GM19035 (cell line): ENCODE measurements around the gene HMX1.

ENCODE experiments used
- ATAC-seq: cut with Tn5 transposase; IDR thresholded peaks from one replicate; pipeline ENCODE4 v1.9.1; 2021; ENCODE audit not compliant: unreplicated experiment

HMX1 gene

DNA sequence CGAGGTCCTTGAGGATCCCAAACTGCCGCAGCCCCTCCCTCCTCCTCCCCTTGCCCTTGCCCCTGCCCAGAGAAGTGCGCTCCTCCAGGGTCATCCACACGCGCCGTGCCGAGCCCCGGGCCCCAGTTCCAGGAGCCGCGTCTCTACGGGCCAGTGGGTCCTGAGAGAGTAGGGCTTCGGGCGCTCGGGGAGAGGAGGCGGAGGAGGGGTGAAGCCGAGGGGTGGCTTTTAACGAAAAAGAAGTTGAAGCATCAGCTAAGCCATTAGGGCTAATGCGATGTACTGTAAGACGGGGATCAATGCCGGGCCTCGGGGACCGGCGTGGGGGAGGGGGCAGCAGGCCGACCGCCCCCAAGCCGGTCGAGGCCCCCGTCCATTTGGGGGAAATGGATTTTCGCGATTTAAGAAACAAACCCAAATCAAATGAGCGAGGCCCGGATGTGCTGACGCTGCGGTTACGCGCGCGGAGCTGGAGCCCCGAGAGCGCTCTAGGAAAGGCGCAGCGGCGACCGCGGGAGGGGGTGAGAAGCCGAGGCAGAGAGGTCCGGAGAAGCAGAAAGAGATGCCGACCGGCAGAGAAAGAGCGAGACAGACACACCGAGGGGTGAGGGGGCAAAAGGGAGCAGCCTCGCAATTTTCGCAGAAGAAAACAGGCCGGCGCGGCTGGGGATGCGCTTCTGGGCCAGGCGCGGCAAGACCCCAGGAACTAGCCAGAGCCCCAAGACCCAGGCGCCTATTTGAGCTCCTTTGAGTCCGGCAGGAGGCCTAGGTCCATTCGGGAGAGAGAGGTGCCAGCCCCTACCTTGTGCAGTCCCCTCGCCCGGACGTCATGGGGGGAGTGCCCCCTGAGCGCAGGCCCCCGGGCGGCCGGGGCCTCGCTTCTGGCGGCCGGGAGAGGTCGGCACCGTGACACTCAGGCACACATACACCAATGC lies 13.6 kb downstream of the HMX1 start:
- no peak for ATAC-seq

DNA sequence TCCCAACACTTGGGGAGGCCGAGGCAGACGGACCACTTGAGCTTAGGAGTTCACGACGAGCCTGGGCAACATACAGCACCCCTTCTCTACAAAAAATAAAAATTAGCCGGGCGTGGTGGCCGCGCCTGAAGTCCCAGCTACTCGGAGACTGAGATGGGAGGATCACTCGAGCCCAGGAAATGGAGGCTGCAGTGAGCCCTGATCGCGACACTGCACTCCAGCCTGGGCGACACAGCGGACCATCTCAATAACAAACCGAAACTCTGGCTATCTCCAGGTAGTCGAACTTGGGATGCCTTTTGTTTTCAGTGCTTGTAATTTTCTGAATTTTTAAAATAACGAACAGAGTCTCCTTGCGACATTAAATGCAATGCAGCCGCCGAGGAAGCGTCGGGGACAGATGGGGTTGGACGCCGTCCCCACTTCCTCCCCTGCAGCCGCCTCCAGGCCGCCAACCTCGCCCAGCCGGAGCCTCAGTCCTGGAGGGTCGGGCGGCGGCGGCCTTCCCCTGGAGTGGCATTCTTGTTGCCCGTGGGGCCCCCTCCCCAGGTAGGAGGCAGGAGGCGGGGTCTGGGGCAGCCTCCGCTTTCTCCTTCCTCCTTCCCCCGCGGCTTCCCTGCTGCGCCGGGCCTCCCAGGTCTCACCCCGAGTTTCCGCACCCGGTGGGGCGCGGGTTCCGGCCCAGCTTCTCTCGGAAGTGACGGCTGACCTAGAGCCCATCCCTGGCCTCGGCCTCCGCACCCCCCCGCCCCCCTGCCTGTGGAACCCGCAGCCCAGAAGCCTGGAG lies 14.6 kb downstream of the HMX1 start:
- no peak for ATAC-seq

DNA sequence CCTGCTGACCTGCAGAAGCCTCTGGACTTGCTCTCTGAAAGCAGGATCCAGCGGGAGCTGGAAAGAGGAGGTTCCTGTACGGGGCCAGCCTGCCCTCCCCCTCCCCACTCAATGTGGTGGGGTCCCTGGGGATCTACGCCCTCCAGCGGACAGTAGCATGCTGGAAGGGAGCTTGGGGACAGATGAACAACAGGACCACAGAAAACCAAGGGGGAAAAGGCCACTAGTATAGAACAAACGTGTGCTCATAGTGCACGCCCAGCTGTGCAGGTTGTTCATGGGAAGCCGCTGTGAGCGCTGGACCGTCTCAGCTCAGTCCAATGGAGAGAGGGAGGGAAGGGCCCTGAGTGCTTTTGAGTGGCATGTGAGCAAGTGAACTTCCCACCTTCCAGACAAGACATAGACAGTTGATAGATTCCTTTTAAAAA lies 15.8 kb downstream of the HMX1 start:
- no peak for ATAC-seq

DNA sequence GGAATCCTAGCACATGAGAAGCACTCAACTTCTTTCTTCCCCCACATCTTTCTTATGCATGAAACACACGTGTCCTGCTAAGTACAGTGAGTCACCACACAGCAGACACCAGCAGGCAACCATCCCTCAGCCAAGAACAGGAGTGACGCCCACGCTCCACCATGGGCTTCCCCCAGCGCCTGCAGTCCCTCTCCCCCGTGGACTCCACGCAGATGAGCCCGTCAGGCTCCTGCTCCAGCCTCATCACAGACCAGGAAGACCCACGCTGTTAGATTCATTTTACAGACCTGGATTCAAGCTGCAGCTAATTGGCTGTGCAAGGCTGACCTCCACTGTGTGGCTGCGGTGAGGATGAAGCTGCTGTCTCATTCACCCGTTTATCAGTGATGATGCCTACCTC lies 16.7 kb downstream of the HMX1 start:
- ATAC-seq = no peak

DNA sequence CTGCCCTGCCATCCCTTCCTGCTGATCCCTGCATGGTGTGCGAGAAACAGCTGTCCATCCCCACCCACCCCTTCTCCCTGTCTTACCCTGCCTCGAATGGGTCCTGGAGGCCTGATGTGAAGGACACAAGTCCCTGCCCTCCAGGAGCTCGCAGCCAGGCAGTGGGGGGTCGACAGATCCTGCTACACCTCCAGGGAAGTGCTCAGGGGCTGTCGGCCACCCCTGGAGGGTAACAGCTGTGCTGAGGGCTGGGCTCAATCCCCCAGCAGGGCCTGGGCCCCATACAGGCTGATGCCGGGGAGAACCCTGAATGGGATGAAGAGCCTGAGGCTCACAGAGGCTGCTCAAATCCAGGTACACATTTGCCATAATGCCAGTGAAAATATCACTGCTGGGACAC lies 17.6 kb downstream of the HMX1 start:
- ATAC-seq = no peak

DNA sequence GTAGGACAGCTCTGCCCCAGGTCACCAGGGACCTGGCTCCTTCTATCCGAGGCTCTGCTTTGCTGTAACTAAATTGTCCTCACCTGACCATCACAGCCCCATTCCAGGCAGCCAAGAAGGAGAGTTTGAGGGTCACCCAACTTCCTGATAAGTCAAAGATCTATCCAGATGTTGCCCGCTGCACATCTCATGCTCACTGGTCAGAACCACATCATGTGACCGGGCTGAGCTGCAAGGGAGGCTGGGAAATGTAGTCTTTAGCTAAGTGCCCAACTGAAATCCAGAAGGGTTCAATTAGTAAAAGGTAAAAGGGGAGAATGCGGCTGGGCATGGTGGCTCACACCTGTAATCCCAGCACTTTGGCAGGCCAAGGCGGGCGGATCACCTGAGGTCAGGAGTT lies 18.4 kb downstream of the HMX1 start:
- no peak for ATAC-seq

DNA sequence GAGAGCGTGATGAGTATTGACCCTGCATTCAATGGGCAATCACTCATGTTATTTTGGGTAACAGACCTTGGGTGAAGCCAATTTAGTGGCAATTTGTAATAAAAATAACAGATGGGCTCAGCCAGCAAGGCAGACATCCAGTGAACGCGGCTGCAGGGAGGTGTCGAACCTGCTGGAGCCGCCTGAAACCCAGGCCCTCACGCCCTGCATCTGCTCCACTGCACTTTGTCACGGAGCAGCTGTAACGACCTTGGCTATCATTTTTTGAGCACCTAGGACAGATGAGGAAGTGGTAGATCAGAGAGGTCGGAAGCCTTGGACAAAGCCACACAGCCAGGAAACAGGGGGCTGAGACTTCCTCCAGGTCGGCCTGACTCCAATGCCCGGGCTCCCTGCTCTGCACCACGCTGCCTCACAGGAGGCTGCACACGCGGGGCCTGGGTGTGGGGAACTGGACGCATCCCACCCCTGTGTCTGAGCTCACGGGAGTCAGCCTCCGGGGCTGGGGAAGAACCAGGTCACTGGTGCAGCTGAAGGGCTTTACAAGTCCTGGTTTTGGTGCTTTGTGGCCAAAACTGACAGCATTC lies 19.4 kb downstream of the HMX1 start:
- no peak for ATAC-seq

DNA sequence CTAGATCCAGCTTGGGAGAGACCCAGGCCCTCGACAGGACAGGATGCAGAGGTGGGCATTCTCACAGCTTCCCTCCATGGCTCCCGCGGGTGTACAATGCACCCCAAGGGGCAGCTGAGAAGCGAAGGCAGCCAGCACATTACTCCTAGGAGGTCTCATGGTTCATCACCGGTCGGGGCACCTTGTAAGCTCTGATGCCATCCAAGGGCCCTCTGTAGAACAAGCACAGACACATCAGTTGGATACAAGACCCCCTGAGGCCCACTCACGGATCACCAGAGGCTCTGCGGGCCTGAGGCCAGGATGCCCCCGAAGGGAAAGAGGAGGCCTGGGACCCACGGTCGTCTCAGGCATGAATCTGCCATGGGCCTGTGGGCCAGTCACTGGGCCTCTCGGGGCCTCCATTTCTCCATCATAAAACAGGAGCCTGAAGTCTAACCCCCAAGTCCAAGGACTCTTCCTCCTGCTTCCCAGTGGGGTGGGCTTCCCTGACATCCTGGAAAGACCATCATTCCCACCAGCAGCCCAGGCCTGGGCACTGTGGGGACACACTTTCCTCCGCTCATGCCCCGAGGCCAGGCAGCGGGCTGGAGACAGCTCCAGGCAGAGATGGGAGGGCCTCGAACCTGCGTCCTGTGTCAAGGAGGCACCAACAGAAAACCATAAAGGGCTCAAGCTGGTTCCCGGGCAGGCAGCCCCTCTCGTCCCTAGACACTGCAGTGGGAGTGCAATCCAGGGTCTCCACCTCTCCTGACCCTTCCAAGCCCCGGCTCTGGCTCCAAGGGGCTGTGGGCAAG lies 20.1 kb downstream of the HMX1 start:
- ATAC-seq = no peak

DNA sequence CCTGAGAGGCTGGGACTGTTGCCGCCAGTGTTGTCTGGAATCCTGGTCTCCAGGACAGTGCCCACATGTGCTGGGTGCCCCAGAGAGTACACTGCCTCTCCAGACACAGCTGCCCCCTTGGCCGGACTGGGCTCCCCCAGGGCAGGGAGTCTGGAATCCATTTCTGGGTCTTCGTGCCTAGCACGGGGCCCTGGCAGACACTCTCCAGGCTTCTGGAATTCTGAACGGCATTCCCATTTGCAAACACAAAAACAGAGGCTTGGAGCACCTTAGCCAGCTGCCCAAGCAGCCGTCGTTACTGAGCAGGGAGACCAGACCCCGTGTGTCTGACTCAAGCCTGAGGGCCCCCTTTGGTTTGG lies 20.8 kb downstream of the HMX1 start:
- no peak for ATAC-seq

DNA sequence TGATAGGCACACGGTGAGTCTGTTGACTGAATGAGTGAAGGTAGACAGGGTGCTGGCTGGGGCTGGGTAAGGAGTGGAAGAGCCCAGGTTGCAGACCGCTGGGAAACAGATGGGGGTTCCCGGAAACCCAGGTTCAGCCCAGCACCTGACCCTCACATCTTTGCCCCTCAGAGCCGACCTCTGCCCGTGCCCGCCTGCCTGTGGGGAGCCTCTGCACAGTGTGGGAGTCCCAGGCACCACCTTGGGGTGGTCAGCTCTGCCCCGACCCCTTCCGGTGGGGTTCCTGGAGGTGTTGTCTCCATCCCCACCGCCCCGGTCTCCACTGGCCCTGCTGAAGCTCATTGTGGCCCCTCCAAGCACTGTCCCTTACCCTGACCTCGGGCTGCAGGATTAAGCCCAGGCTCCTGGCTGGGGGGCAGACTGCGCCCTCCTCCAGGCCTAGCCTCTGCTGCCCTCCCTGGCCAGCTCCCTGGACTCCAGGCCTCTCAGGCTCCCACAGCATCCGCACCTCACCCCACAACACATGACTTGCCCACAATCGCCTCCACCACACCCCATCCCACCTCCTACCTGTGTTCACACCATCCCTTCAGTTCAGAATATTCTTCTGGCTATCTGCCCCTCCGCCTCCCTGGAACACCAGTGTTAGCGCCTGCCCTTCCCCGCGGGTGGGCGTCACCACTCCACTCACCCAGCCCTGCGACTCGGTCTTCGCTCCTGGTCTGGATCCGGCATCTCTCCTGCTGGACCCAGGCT lies 21.4 kb downstream of the HMX1 start:
- no peak for ATAC-seq

DNA sequence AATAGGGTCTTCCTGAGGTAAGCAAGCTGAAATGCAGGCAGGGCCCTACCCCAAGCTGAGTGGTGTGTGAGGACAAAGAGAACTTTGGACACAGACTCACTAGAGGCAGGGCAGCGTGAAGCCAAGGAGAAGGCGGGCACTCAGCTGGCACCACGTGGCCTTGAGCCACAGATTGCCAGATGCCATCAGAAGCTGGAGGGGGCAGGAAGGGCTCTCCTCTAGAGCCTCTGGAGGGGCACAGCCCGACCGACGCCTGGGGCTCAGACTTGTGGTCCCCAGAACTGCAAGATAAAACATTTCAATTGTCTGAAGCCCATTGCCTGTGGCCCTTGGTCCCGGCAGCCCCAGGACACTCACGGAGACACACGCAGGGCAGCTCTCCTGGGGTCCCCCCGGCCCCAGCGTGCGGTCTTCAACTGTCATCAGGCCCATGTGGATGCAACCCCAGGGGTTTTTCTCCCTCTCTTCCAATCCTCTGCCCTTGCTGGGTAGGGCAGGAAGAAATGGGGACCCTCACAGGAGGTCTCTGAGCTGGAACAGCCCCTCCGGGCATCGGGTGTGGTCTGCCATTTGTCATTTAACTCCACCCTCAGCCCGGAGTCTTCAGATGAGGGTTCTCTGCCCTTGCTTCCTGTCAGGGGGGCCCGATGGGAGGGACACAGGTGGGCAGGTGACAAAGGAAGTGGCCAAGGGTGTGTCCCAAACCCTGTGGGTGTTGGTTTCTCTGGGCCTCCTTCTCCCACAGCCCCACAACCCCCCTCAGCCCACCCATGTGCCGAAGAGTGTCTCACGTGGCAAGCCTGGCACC lies 22.2 kb downstream of the HMX1 start:
- ATAC-seq = no peak

DNA sequence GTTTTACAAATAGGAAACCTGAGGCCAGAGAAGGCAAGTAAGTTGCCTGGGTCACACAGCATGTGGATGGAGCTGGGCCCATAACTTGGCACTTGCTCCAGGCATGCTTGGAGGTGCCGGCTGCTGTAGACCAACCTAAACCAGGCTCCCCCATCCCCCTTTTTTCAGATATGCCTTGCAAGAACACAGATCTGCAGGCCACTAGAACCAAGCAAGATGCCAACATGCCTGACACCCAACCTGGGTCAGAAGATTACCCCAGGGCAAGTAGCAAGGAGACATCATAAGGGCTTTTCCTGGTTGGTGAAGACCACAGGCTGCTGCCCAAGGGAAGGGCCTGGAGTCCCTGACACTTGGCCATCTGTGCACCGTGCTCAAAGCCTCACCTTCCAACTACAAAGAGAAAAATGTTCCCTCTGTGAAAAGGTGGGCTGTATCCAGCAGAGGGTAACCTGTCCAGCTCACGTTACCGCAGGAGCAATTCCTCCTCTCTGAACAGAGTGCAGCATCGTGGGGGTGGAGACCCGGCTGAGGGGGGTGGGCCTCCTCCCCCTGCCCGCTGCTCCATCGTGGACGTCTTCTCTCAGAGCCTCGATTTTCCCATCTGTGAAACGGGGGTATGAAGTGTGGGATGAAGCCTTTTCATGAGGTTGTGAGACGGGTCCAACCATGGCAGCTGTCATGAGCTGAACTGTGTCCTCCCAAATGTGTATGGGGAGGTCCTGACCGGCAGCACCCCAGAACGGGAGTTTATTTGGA lies 23.0 kb downstream of the HMX1 start:
- ATAC-seq = no peak

DNA sequence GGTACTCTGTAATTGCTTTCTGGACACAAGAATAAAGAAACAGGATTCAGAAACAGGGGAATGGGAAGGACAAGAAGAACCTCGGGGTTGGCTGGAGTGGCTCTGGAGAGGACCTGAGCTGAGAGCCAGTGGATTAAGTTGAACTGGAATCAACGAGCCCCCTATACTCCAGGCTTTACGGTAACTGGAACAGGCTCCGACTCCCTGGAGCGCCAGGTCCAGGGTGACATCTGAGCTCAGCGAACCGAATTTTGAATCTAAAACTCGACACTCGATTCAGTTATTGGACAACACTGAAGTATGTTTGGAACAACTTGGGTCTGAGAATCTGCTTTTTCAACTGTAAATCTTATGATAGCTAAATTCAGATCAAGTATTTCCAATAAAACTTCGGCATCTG lies 23.9 kb downstream of the HMX1 start:
- ATAC-seq = no peak

DNA sequence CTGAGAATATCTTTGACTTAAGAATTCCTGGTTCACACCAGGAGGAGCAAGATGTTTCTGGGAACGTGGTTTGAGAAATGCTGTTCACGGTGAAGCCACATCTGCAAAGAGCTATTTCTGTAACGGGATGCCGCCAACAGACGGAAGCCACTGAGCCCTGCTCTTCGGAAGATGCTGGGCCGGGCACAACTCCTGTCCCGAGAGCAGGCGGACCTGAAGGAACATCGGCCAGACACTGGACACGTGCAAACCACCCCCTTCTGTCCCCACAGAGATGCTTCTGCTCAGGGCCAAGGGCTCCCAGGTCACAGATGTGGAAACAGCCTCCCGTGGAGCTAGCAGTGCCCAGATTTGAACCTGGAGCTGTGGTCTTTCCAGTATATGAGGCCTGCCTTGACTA lies 24.3 kb downstream of the HMX1 start:
- ATAC-seq = no peak

DNA sequence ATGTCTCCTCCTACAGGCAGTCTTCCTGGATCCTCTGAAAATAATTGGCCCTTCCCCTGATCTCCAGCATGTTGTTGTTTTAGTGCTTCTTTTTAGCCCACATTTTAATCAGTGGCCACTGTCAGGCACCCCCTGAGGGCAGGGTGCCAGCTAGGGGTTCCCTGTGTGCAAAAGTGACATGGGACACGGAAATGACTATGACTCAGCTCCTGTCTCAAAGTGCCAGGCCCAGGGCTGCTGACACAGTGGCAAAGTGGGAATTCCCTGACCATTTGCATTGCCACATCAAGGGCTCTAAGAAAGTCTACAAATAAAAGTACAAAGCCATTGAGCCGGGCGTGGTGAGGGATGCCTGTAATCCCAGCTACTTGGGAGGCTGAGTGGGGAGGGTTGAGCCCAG lies 24.8 kb downstream of the HMX1 start:
- ATAC-seq = no peak

DNA sequence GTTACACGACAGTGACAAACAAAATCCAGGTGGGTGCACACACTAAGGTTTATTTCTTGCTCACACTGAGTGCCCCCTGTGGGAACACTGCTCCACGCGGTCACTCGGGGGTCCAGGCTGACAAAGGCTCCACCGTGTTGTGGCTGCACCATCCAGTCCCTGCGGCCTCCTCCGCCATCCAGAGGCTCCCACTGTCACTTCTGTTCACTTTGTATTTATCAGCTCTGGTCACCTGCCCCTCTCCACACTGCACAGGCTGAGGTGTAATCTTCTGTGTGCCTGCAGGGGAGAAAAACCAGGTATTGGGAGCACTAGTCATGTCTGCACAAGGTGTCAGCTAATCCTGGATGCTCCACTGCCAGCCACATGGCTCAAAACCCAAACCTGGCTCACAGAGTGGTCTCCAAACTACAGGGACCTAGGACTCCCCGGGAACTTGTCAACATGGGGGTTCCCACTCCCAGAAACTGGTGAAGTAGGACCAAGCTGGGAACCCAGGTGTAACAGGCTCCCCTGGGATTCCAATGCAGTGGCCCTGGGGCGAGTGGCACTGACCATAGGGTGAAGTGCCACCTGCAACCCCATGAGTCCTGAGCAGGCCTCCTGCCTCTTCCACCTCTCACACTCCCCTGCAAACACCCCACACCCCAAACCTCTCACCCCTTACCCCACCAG lies 25.5 kb downstream of the HMX1 start:
- ATAC-seq = no peak

DNA sequence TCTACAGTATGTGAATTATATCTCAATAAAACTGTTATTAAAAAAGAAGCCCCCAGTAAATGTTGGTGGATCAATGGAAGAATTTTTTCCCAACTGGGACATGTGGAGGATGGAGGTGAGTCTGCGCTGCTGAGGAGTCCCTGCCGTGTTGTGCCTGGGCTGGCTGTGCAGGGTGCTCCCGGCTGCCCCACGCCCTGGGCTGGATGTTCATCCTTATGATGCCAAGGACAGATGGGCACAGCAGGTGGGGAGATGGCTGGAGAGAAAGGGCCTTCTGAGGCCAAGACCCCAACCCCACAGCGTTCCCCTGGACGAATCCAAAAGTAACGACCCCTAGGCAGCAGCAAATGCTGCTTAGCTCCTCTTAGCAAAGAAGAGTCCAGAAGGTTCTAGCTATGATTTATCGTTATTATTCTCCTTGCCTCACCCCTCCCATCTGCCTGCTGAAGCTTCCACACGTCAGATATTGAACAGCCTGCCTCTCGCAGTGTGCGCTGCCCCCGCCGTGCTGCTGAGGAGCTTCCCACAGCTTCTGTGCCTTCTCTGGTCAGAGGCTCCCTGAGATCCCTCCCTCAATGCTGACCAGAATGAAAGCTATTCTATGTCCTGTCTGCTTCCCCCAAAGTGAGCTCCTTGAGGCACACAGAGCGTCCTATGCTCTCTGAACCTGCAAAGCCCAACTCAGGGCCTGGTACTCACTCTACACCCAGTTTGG lies 26.5 kb downstream of the HMX1 start:
- ATAC-seq = no peak

DNA sequence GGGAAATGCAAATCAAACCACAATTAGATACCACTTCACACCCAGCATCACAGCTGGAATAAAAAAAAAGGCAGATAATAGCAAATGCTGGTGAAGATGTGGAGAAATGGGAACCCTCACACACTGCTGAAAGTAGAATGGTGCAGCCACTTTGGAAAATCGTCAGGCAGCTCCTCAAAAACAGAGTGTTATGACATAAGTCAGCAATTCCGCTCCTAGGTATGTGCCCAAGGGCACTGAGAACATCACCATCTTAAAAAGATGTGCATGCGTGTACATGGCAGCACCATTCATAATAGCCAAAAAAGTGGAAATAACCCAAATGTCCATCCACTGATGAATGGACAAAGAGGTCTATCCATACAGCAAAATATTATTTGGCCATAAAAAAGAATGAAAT lies 28.0 kb downstream of the HMX1 start:
- no peak for ATAC-seq
